ENCODE measurements around the gene IL1RAPL1. TPM values are rescaled to one million over a fixed set of nuclear protein-coding genes. Genes with fewer than 3 reads are reported as not detected.

IL1RAPL1 gene
- total RNA-seq, 4 donors from 2014 or later: 8.2 to 10.9 (median 8.8) TPM

DNA sequence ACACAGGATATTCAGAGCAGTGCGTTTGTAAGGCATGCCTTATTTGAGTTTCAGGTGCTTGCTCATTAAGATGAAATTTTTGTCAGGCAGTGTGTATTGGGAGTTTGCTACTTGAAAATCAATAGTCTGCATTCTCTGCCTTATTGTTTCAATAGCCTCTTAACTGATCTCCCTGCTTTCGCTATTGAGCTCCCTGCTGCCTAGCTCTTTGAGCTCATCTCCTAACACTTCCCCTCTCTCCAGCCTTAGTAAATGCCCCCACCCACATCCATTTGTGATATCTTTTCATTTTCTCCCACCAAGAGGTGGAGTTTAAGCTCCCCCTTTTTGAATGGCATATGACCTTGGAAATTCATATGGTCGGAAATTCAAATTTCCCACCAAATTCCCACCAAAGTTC, 256.6 kb downstream of the IL1RAPL1 start:
- Histone ChIP-seq H3K27me3 (no peaks in the 10 kb centered on the region), H3K36me3 (no peaks in the 10 kb centered on the region), H3K27ac (no peak overlapping the region), H3K4me1 (no peaks in the 10 kb centered on the region), H3K4me3 (no peak overlapping the region), H3K9me3 (no peaks in the 10 kb centered on the region)
- no peak for DNase-seq (ENCODE audit: low spot score in 2 of 2)
- TF ChIP-seq POLR2A (IDR thresholded peaks at IDR 0.05) (no peak), EP300 (IDR thresholded peaks at IDR 0.05) (no peak)
- TF ChIP-seq, protein P1, sequence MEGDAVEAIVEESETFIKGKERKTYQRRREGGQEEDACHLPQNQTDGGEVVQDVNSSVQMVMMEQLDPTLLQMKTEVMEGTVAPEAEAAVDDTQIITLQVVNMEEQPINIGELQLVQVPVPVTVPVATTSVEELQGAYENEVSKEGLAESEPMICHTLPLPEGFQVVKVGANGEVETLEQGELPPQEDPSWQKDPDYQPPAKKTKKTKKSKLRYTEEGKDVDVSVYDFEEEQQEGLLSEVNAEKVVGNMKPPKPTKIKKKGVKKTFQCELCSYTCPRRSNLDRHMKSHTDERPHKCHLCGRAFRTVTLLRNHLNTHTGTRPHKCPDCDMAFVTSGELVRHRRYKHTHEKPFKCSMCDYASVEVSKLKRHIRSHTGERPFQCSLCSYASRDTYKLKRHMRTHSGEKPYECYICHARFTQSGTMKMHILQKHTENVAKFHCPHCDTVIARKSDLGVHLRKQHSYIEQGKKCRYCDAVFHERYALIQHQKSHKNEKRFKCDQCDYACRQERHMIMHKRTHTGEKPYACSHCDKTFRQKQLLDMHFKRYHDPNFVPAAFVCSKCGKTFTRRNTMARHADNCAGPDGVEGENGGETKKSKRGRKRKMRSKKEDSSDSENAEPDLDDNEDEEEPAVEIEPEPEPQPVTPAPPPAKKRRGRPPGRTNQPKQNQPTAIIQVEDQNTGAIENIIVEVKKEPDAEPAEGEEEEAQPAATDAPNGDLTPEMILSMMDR (IDR thresholded peaks at IDR 0.05): no peak
- WGBS, 2 donors: 72 to 92% methylated on average over 3 of the region's 3 CpGs

DNA sequence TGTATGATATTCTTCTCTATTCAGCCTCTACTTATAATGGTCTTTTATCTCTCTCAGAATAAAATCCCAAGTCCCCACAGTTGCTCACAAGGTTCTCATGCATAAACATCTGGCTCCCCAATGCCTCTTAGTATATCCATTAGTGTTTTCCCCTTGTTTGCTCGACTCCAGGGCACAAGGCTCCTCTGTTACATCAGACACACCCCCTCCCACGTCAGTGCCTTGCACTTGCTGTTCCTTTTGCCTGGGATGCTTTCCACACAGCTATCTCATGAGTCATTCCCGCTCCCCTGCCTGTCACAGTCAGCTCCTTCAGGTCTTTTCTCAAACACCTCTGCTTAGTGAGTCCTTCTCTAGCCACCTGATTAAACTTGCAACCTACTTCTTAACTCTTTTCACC, 260.2 kb downstream of the IL1RAPL1 start:
- peak overlapping the region in 3 of 4 donors; percentile 80 to 87 (median 84) for H3K27ac ChIP-seq
- H3K36me3 ChIP-seq: no peaks in the 10 kb centered on the region
- TF ChIP-seq, protein P1 (IDR thresholded peaks at IDR 0.05): no peak
- TF ChIP-seq EP300 (IDR thresholded peaks at IDR 0.05) (peak; percentile 70 to 84), POLR2A (IDR thresholded peaks at IDR 0.05) (peak in 1 of 2 donors; percentile 28)
- DNase-seq (ENCODE audit: low spot score in 2 of 2): peak in 1 of 2 donors; percentile 13
- H3K27me3 ChIP-seq: no peaks in the 10 kb centered on the region
- 23 to 24% methylated on average over 3 of the region's 3 CpGs for WGBS, 2 donors
- no peak overlapping the region for H3K4me3 ChIP-seq
- H3K4me1 ChIP-seq: no peaks in the 10 kb centered on the region
- H3K9me3 ChIP-seq: no peaks in the 10 kb centered on the region

DNA sequence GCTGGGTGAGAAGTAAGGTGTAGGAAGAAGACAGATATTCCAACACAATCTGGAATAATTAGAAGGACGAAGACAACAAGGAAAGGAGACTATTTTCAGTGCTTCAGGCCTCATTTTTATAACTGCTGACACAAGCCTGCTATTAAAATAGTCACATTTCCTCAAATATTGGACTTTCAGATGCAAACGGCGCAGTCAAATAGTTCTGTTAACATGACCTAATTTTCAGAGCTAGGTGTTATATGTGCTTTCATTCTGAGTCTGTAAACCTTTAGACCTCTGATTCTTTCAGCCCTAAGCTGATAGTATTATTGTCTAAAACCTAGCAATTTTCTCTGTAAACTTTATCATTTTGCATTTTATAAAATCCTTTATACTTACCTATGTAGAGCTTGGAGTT, 261.5 kb downstream of the IL1RAPL1 start:
- Histone ChIP-seq H3K27ac (peak overlapping the region; percentile 50 to 84 (median 75)), H3K4me3 (no peak overlapping the region), H3K9me3 (no peaks in the 10 kb centered on the region), H3K27me3 (no peaks in the 10 kb centered on the region), H3K36me3 (no peaks in the 10 kb centered on the region), H3K4me1 (no peaks in the 10 kb centered on the region)
- 64 to 70% methylated on average over 3 of the region's 3 CpGs for WGBS, 2 donors
- no peak for DNase-seq (ENCODE audit: low spot score in 2 of 2)
- TF ChIP-seq, protein P1 (IDR thresholded peaks at IDR 0.05): no peak
- TF ChIP-seq POLR2A (IDR thresholded peaks at IDR 0.05) (no peak), EP300 (IDR thresholded peaks at IDR 0.05) (no peak)

- no peaks in the 10 kb centered on the region for H3K4me1 ChIP-seq
- H3K27ac ChIP-seq: peak overlapping the region in 3 of 4 donors; percentile 3 to 84 (median 79)
- TF ChIP-seq, protein P1 (IDR thresholded peaks at IDR 0.05): no peak
- TF ChIP-seq EP300 (IDR thresholded peaks at IDR 0.05): no peak
- no peak for TF ChIP-seq POLR2A (IDR thresholded peaks at IDR 0.05)
- DNase-seq (ENCODE audit: low spot score in 2 of 2): no peak
- H3K36me3 ChIP-seq: no peaks in the 10 kb centered on the region
- no peak overlapping the region for H3K4me3 ChIP-seq
- H3K9me3 ChIP-seq: no peaks in the 10 kb centered on the region
- H3K27me3 ChIP-seq: no peaks in the 10 kb centered on the region
- 32 to 38% methylated on average over 2 of the region's 2 CpGs for WGBS, 2 donors
Observed at GRCh38 chrX:28850955-28851354, 263.7 kb downstream of the IL1RAPL1 start.

- Histone ChIP-seq H3K27ac (peak overlapping the region; percentile 3 to 84 (median 46)), H3K27me3 (no peaks in the 10 kb centered on the region), H3K4me3 (no peak overlapping the region), H3K9me3 (no peaks in the 10 kb centered on the region), H3K4me1 (no peaks in the 10 kb centered on the region), H3K36me3 (no peaks in the 10 kb centered on the region)
- TF ChIP-seq, protein P1 (IDR thresholded peaks at IDR 0.05): no peak
- TF ChIP-seq EP300 (IDR thresholded peaks at IDR 0.05): no peak
- no peak for TF ChIP-seq POLR2A (IDR thresholded peaks at IDR 0.05)
- WGBS, 2 donors: 63 to 77% methylated on average over 1 of the region's 1 CpG
- no peak for DNase-seq (ENCODE audit: low spot score in 2 of 2)
Observed at GRCh38 chrX:28851871-28852270, 264.6 kb downstream of the IL1RAPL1 start.

Measured in tibial nerve (tissue), 4 donors.